Transverse colon (tissue), 3 donors: ENCODE data around the gene B4GALNT4.

Experiments
- POLR2A ChIP-seq: fragments of 450-650 bp; IDR thresholded peaks from one replicate; pipeline ENCODE4 v1.6.1; 2016; ENCODE audit warnings: antibody characterized with exemption, mild to moderate bottlenecking, moderate library complexity
- TF ChIP-seq, protein P1 (sequence below), 5 experiments: fragments of 200-600 bp in 3 of 5; fragments of 450-650 bp in 2 of 5; sonication (generic) in 3 of 5; IDR thresholded peaks; 1 replicate in 2 of 5; 2 replicates in 3 of 5; pipeline ENCODE4 v1.5.1; 2016 to 2017; ENCODE audit warnings: antibody characterized with exemption in 5 of 5, inconsistent platforms in 3 of 5, mild to moderate bottlenecking in 2 of 5, moderate library complexity in 1 of 5

DNA sequence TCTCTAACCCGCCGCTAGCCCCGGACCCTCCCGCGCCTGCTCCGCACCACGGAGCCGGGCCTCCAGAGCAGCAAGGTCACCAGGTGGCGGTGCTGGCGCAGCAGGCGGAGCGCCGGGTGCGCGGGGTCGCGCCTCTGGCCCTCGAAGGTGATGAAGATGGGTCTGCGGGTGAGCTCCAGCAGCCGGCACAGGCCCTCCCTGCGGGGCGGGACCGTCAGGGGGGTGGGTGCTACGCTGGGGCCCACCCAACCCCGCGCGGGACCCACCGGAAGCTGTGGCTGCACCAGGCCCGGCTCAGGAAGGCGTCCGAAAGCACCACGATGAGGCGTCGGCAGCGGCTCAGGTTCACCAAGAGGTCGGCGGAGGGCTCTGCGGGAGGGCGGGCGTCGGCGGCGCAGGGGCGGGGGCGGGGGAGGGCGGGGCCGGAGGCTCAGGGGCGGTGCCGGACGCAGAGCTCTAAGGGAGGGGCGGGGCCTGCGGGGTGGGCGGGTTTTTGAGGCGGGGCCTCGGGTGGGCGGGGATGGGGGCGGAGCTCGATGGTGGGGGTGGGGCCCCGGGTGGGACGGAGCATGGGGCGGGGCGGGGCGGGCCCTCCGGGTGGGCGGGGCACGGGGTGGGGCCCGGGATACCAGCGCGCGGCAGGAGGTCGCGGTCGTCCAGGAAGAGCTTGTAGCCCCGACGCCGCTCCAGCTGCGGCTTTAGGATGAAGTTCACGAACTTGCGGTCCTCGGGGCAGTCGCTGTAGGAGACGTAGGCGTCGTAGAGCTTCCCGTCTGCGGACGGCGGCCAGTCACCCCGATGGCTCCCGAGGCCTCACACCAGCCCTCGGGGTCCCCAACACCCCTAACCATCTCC is 37.7 kb downstream of the B4GALNT4 start:
- TF ChIP-seq, protein P1, sequence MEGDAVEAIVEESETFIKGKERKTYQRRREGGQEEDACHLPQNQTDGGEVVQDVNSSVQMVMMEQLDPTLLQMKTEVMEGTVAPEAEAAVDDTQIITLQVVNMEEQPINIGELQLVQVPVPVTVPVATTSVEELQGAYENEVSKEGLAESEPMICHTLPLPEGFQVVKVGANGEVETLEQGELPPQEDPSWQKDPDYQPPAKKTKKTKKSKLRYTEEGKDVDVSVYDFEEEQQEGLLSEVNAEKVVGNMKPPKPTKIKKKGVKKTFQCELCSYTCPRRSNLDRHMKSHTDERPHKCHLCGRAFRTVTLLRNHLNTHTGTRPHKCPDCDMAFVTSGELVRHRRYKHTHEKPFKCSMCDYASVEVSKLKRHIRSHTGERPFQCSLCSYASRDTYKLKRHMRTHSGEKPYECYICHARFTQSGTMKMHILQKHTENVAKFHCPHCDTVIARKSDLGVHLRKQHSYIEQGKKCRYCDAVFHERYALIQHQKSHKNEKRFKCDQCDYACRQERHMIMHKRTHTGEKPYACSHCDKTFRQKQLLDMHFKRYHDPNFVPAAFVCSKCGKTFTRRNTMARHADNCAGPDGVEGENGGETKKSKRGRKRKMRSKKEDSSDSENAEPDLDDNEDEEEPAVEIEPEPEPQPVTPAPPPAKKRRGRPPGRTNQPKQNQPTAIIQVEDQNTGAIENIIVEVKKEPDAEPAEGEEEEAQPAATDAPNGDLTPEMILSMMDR (IDR thresholded peaks at IDR 0.05): peak in 4 of 5 experiments; percentile 8 to 53 (median 20)
- TF ChIP-seq POLR2A: peak; percentile 35
